ENCODE results near the gene MARCKSL1. TPM values are rescaled to one million over a fixed set of nuclear protein-coding genes. Genes with fewer than 3 reads are reported as not detected.
"Not testable (repeated sequence)": the region's sequence is repeated elsewhere in the genome, so short reads cannot be mapped to it uniquely, and the experiment has no call there.

The MARCKSL1 gene
- total RNA-seq, 1 donor from 2014 or later = 36.8 TPM

GRCh38 chr1:32299327-32299726, 36.7 kb downstream of the MARCKSL1 start:
- TF ChIP-seq POLR2A (IDR thresholded peaks at IDR 0.05) = no peak
- no peaks in the 10 kb centered on the region for H3K27me3 ChIP-seq
- intact Hi-C loops (cut with DNase I) = no loop called here
- no peak overlapping the region for H3K4me3 ChIP-seq
- DNase-seq (ENCODE audit: extremely low spot score in 2 of 2) = no peak
- no peaks in the 10 kb centered on the region for H3K9me3 ChIP-seq
- no peak overlapping the region for H3K27ac ChIP-seq
- peaks cover 5% of the 10 kb centered on the region for H3K4me1 ChIP-seq
- peaks cover 0 to 18% of the 10 kb centered on the region in 2 donors for H3K36me3 ChIP-seq

GRCh38 chr1:32298211-32298610, 37.8 kb downstream of the MARCKSL1 start:
- H3K4me1 ChIP-seq = peaks cover 14% of the 10 kb centered on the region
- H3K36me3 ChIP-seq; DNase-seq (ENCODE audit: extremely low spot score in 2 of 2); H3K27ac ChIP-seq; H3K4me3 ChIP-seq; H3K27me3 ChIP-seq; intact Hi-C loops (cut with DNase I); H3K9me3 ChIP-seq: not testable (repeated sequence)

- peak within 1 kb of the TSS; percentile 91 for H3K27ac ChIP-seq
- intact Hi-C loops (cut with DNase I) = no loop called here
- DNase-seq (ENCODE audit: extremely low spot score in 2 of 2) = no peak
- H3K4me3 ChIP-seq = peak within 1 kb of the TSS; percentile 82 to 95
- H3K9me3 ChIP-seq = no peaks in the 10 kb centered on the region
- peak; percentile 34 to 80 for TF ChIP-seq POLR2AphosphoS5 (IDR thresholded peaks at IDR 0.05; ENCODE audit: insufficient read depth in 1 of 2, low read depth in 1 of 2)
- TF ChIP-seq POLR2A (IDR thresholded peaks at IDR 0.05) = peak in 1 of 2 donors; percentile 46
- no peak for TF ChIP-seq CTCF (IDR thresholded peaks at IDR 0.05)
- peaks cover 37% of the 10 kb centered on the region for H3K4me1 ChIP-seq
- no peaks in the 10 kb centered on the region for H3K36me3 ChIP-seq
- H3K27me3 ChIP-seq = no peaks in the 10 kb centered on the region
Observed at GRCh38 chr1:32291708-32292538, 44.1 kb downstream of the MARCKSL1 start, which contains the start of gene HDAC1. Gene HDAC1 (plus strand): TSS chr1:32292083. CDS start chr1:32292170, 87 bp downstream.

- H3K9me3 ChIP-seq = no peaks in the 10 kb centered on the region
- H3K4me3 ChIP-seq = peak overlapping the region; percentile 82 to 95
- no peaks in the 10 kb centered on the region for H3K27me3 ChIP-seq
- no peaks in the 10 kb centered on the region for H3K36me3 ChIP-seq
- intact Hi-C loops (cut with DNase I) = no loop called here
- TF ChIP-seq CTCF (IDR thresholded peaks at IDR 0.05) (no peak), POLR2AphosphoS5 (IDR thresholded peaks at IDR 0.05; ENCODE audit: insufficient read depth in 1 of 2, low read depth in 1 of 2) (no peak), POLR2A (IDR thresholded peaks at IDR 0.05) (no peak)
- H3K27ac ChIP-seq = peak overlapping the region; percentile 91
- DNase-seq (ENCODE audit: extremely low spot score in 2 of 2) = no peak
- H3K4me1 ChIP-seq = peaks cover 37% of the 10 kb centered on the region
Observed at GRCh38 chr1:32291145-32291707, 44.8 kb downstream of the MARCKSL1 start.

GRCh38 chr1:32289256-32289655, 46.8 kb downstream of the MARCKSL1 start:
- H3K36me3 ChIP-seq = no peaks in the 10 kb centered on the region
- H3K9me3 ChIP-seq = no peaks in the 10 kb centered on the region
- peaks cover 32% of the 10 kb centered on the region for H3K4me1 ChIP-seq
- no peaks in the 10 kb centered on the region for H3K27me3 ChIP-seq
- intact Hi-C loops (cut with DNase I) = no loop called here
- TF ChIP-seq CTCF (IDR thresholded peaks at IDR 0.05) (no peak), POLR2A (IDR thresholded peaks at IDR 0.05) (no peak), POLR2AphosphoS5 (IDR thresholded peaks at IDR 0.05; ENCODE audit: insufficient read depth in 1 of 2, low read depth in 1 of 2) (peak in 1 of 2 donors; percentile 62)
- no peak overlapping the region for H3K27ac ChIP-seq
- no peak for DNase-seq (ENCODE audit: extremely low spot score in 2 of 2)
- no peak overlapping the region for H3K4me3 ChIP-seq

GRCh38 chr1:32286763-32287162, 49.3 kb downstream of the MARCKSL1 start:
- H3K4me3 ChIP-seq = no peak overlapping the region
- intact Hi-C loops (cut with DNase I) = no loop called here
- no peak overlapping the region for H3K27ac ChIP-seq
- no peak for DNase-seq (ENCODE audit: extremely low spot score in 2 of 2)
- peaks cover 13% of the 10 kb centered on the region for H3K4me1 ChIP-seq
- no peak for TF ChIP-seq CTCF (IDR thresholded peaks at IDR 0.05)
- no peak for TF ChIP-seq POLR2AphosphoS5 (IDR thresholded peaks at IDR 0.05; ENCODE audit: insufficient read depth in 1 of 2, low read depth in 1 of 2)
- no peak for TF ChIP-seq POLR2A (IDR thresholded peaks at IDR 0.05)
- no peaks in the 10 kb centered on the region for H3K9me3 ChIP-seq
- no peaks in the 10 kb centered on the region for H3K27me3 ChIP-seq
- no peaks in the 10 kb centered on the region for H3K36me3 ChIP-seq
